Activated B cell treated with CpG ODN at 0.5 μM for 24 hours (primary cell): ENCODE results near the gene GIMD1. TPM values are rescaled to one million over a fixed set of nuclear protein-coding genes. Genes with fewer than 3 reads are reported as not detected.
A peak's percentile ranks its signal among the peaks of the same experiment; 100 is the strongest.

Source experiments
- ATAC-seq: fragments of 200-7000 bp; cut with Tn5 transposase; one replicate; pipeline ENCODE4 v1.10.0; 2021; ENCODE audit warnings: low read depth, mild to moderate bottlenecking, moderate library complexity
- CTCF ChIA-PET: fragments of 350-600 bp; sonication (Branson Sonifier 250); formaldehyde crosslinking; loops from one replicate; lab custom pipeline; 2021; ENCODE audit warnings: antibody characterized with exemption; lab: Charles Lee
- POLR2A ChIA-PET: fragments of 350-600 bp; sonication (Branson Sonifier 250); formaldehyde crosslinking; loops from one replicate; lab custom pipeline; 2021; ENCODE audit warnings: antibody characterized with exemption; lab: Charles Lee
- DNase-seq: peaks from one replicate; pipeline ENCODE4 v3.0.0; 2022
- H3K27ac Mint-ChIP-seq: one replicate; pipeline ENCODE4 v1.8.0; 2020; ENCODE audit warnings: mixed read lengths
- H3K27me3 Mint-ChIP-seq: one replicate; pipeline ENCODE4 v1.8.0; 2021; ENCODE audit warnings: mixed read lengths
- H3K36me3 Mint-ChIP-seq: one replicate; pipeline ENCODE4 v1.8.0; 2021; ENCODE audit warnings: low read depth, mixed read lengths
- H3K4me1 Mint-ChIP-seq: one replicate; pipeline ENCODE4 v1.8.0; 2021; ENCODE audit warnings: mixed read lengths
- H3K4me3 Mint-ChIP-seq: one replicate; pipeline ENCODE4 v1.8.0; 2020; ENCODE audit warnings: mild to moderate bottlenecking, mixed read lengths
- H3K9me3 Mint-ChIP-seq: one replicate; pipeline ENCODE4 v1.8.0; 2020; ENCODE audit warnings: mixed read lengths
- CTCF ChIP-seq: fragments of 200-600 bp; IDR thresholded peaks from one replicate; pipeline ENCODE4 v1.8.0; 2022; ENCODE audit warnings: antibody characterized with exemption, mild to moderate bottlenecking
- intact Hi-C: fragments of 100-400 bp; cut with micrococcal nuclease; formaldehyde crosslinking; loops from one replicate; pipeline ENCODE4 v1.15.1; 2024
- total RNA-seq: library from RNA; stranded (reverse); gene quantifications from 2 replicates; pipeline ENCODE4 v1.2.3, GENCODE V29; 2022

The GIMD1 gene
- total RNA-seq, 1 donor from 2014 or later, result not detected

DNA sequence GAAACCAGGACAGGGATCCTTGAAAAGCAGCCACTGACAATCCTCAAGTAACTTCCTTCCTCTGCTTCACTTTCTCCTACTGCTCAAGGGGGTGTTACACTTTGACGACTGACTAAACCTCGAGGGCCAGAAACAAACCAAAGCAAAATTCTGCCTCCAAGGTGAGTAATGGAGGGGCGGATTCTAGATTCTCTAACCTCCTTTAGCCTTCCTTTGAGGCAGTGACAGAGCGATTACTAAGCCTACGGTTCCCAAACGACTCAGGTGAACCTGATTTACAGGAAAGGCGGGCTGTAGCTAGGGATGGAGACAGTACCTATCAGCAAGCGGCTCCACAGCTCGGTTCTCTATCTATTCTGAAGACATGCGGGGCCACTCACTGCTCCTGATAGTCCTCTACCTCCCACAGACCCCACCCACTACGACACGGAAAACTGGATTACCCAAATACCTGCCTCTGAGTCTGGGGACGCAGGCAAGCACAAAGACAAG, 53.1 kb downstream of the GIMD1 start:
- POLR2A ChIA-PET, result interaction anchor here (0.6 to 1.6 kb wide), 4 partner anchors 12 to 1405 kb away, joined by 3 to 11 read pairs (median 6); partner anchors contain the start of gene PAPSS1
- intact Hi-C loops, result loop anchor here (5.0 kb wide), 1 partner anchor 1672 kb away; the partner anchor contains the start of gene HADH
- peaks cover 36% of the 10 kb centered on the region for H3K4me1 Mint-ChIP-seq

DNA sequence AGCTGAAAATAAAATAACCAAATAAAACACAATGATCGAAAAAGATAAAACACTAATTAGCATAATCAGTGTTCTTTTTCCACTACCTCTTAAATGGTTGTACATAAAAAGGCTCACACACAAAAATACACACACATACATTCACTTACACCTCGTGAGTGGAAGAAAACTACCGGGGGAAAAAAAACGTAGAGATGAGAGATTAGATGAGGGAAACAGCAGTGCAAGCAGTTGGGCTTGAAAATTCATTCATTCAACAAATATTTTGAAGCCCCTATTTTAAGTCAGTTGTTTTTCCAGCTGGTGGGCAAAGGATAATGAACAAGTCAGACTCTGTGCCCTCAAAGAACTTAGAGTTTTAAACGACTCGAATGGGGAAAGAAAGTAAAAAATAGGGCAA, 53.6 kb downstream of the GIMD1 start:
- intact Hi-C loops, result loop anchor here (5.0 kb wide), 1 partner anchor 1672 kb away; the partner anchor contains the start of gene HADH
- no peaks in the 10 kb centered on the region for H3K27me3 Mint-ChIP-seq
- peaks cover 38% of the 10 kb centered on the region for H3K4me1 Mint-ChIP-seq
- ChIA-PET CTCF (no interaction called here), POLR2A (interaction anchor here (0.6 to 1.6 kb wide), 3 partner anchors 12 to 1405 kb away, joined by 3 to 11 read pairs (median 6); partner anchors contain the start of gene PAPSS1)
- ATAC-seq (no peak), DNase-seq (no peak)
- H3K27ac Mint-ChIP-seq, result no peak overlapping the region
- TF ChIP-seq CTCF, result no peak
- H3K36me3 Mint-ChIP-seq, result peaks cover 4% of the 10 kb centered on the region
- H3K4me3 Mint-ChIP-seq, result no peak overlapping the region
- no peaks in the 10 kb centered on the region for H3K9me3 Mint-ChIP-seq

More for the DNA sequence above, 53.1 kb downstream of the GIMD1 start:
- H3K27ac Mint-ChIP-seq, result no peak overlapping the region
- DNase-seq (no peak), ATAC-seq (peak; percentile 2)
- no peaks in the 10 kb centered on the region for H3K9me3 Mint-ChIP-seq
- CTCF ChIA-PET, result no interaction called here
- H3K4me3 Mint-ChIP-seq, result no peak overlapping the region
- no peak for TF ChIP-seq CTCF
- no peaks in the 10 kb centered on the region for H3K27me3 Mint-ChIP-seq
- peaks cover 10% of the 10 kb centered on the region for H3K36me3 Mint-ChIP-seq

GRCh38 chr4:106312997-106313522, 55.5 kb downstream of the GIMD1 start:
- intact Hi-C loops, result no loop called here
- H3K4me3 Mint-ChIP-seq, result no peak overlapping the region
- peaks cover 5% of the 10 kb centered on the region for H3K36me3 Mint-ChIP-seq
- H3K27me3 Mint-ChIP-seq, result no peaks in the 10 kb centered on the region
- DNase-seq (no peak), ATAC-seq (no peak)
- no peaks in the 10 kb centered on the region for H3K9me3 Mint-ChIP-seq
- peaks cover 24% of the 10 kb centered on the region for H3K4me1 Mint-ChIP-seq
- ChIA-PET POLR2A (no interaction called here), CTCF (no interaction called here)
- TF ChIP-seq CTCF, result no peak
- no peak overlapping the region for H3K27ac Mint-ChIP-seq

GRCh38 chr4:106312377-106312776, 56.2 kb downstream of the GIMD1 start:
- Mint-ChIP-seq H3K36me3 (peaks cover 5% of the 10 kb centered on the region), H3K4me1 (peaks cover 23% of the 10 kb centered on the region), H3K27ac (no peak overlapping the region), H3K9me3 (no peaks in the 10 kb centered on the region), H3K4me3 (no peak overlapping the region), H3K27me3 (no peaks in the 10 kb centered on the region)
- CTCF ChIA-PET, result no interaction called here
- intact Hi-C loops, result no loop called here
- POLR2A ChIA-PET, result no interaction called here
- ATAC-seq (no peak), DNase-seq (no peak)
- TF ChIP-seq CTCF, result no peak

Other genes with a start within 250 kb of the GIMD1 start
- gene TBCK, start 52.6 kb downstream of the GIMD1 start, total RNA-seq, result 45.6 and 60.1 TPM in 2 replicates
- gene AIMP1, start 52.2 kb downstream of the GIMD1 start, total RNA-seq, result 49.4 and 53.5 TPM in 2 replicates